B cell (primary cell): ENCODE results near the gene JKAMP. TPM values are rescaled to one million over a fixed set of nuclear protein-coding genes. Genes with fewer than 3 reads are reported as not detected.

Experiments
- ATAC-seq: fragments of 200-7000 bp; cut with Tn5 transposase; one replicate; pipeline ENCODE4 v1.10.0; 2021; ENCODE audit warnings: low read depth, mild to moderate bottlenecking, moderate number of reproducible peaks, moderate library complexity
- CTCF ChIA-PET: fragments of 350-600 bp; sonication (Branson Sonifier 250); formaldehyde crosslinking; loops from one replicate; lab custom pipeline; 2021; ENCODE audit warnings: antibody characterized with exemption, inconsistent platforms; lab: Charles Lee
- POLR2A ChIA-PET: fragments of 350-600 bp; sonication (Branson Sonifier 250); formaldehyde crosslinking; loops from one replicate; lab custom pipeline; 2021; ENCODE audit warnings: antibody characterized with exemption; lab: Charles Lee
- DNase-seq: peaks from one replicate; pipeline ENCODE4 v3.0.0; 2013
- H2AFZ ChIP-seq: 2 replicates; pipeline ENCODE4 v1.6.1; 2012; ENCODE audit warnings: mild to moderate bottlenecking, low read depth, low read length; ENCODE audit not compliant: insufficient read depth, poor library complexity, severe bottlenecking
- H3K27ac ChIP-seq, 2 donors: 1 replicate in 1 of 2; 2 replicates in 1 of 2; pipeline ENCODE4 v1.5.1; 2012 to 2013; ENCODE audit warnings: low read length in 2 of 2, mild to moderate bottlenecking in 2 of 2, moderate library complexity in 1 of 2
- H3K27me3 ChIP-seq, 4 experiments: fragments of 200-600 bp in 1 of 4; sonication (generic) in 1 of 4; replicated peaks in 1 of 4; 1 replicate in 2 of 4; 2 replicates in 2 of 4; pipeline versions ENCODE4 v1.6.1 to v1.7.0; 2013 to 2016; ENCODE audit warnings: low read length in 3 of 4, mild to moderate bottlenecking in 2 of 4, mixed read lengths in 1 of 4, moderate library complexity in 1 of 4; ENCODE audit not compliant: insufficient read depth in 4 of 4, control insufficient read depth in 3 of 4; ENCODE audit errors: control extremely low read depth in 1 of 4
- H3K36me3 ChIP-seq, 2 experiments: replicated peaks in 1 of 2; 1 replicate in 1 of 2; 2 replicates in 1 of 2; pipeline versions ENCODE4 v1.6.1 to v1.7.1; 2013; ENCODE audit warnings: low read length in 1 of 2; ENCODE audit not compliant: insufficient read depth in 2 of 2, control insufficient read depth in 1 of 2; ENCODE audit errors: control extremely low read depth in 1 of 2, extremely low read depth in 1 of 2
- H3K4me1 ChIP-seq, 2 donors: fragments of 200-600 bp in 1 of 2; sonication (generic) in 1 of 2; 1 replicate in 1 of 2; 2 replicates in 1 of 2; pipeline versions ENCODE4 v1.5.1 to v1.6.1; 2013 to 2017; ENCODE audit warnings: low read length in 2 of 2; ENCODE audit not compliant: control insufficient read depth in 2 of 2, insufficient read depth in 2 of 2
- H3K4me2 ChIP-seq: replicated peaks from 2 replicates; pipeline ENCODE3; 2012; ENCODE audit warnings: mild to moderate bottlenecking, low read depth, low read length; ENCODE audit not compliant: poor library complexity, severe bottlenecking
- H3K4me3 ChIP-seq, 5 experiments: fragments of 200-600 bp in 1 of 5; sonication (generic) in 1 of 5; 1 replicate in 3 of 5; 2 replicates in 2 of 5; pipeline versions ENCODE4 v1.5.1 to v1.7.0; 2011 to 2016; ENCODE audit warnings: low read length in 4 of 5, mild to moderate bottlenecking in 4 of 5, low read depth in 2 of 5, control low read depth in 1 of 5, moderate library complexity in 1 of 5; ENCODE audit not compliant: insufficient read depth in 1 of 5; ENCODE audit errors: control extremely low read depth in 1 of 5, extremely low read depth in 1 of 5
- H3K79me2 ChIP-seq: fragments of 200-600 bp; sonication (generic); one replicate; pipeline ENCODE4 v1.6.0; 2016; ENCODE audit warnings: low read length; ENCODE audit not compliant: control insufficient read depth, insufficient read depth
- H3K9ac ChIP-seq: fragments of 200-600 bp; sonication (generic); 2 replicates; pipeline ENCODE4 v1.6.1; 2017; ENCODE audit warnings: mild to moderate bottlenecking, low read length, moderate library complexity
- H3K9me3 ChIP-seq, 3 donors: one replicate each; pipeline versions ENCODE4 v1.6.1 to v1.7.1; 2013; ENCODE audit warnings: low read length in 2 of 3; ENCODE audit not compliant: control insufficient read depth in 2 of 3, insufficient read depth in 1 of 3; ENCODE audit errors: control extremely low read depth in 1 of 3
- H4K20me1 ChIP-seq: 2 replicates; pipeline ENCODE4 v1.6.0; 2012; ENCODE audit warnings: mild to moderate bottlenecking, low read length; ENCODE audit not compliant: insufficient read depth, control insufficient read depth, poor library complexity, severe bottlenecking
- H3K27ac Mint-ChIP-seq: one replicate; pipeline ENCODE4 v1.8.0; 2021; ENCODE audit warnings: mixed read lengths
- H3K27me3 Mint-ChIP-seq: one replicate; pipeline ENCODE4 v1.8.0; 2021; ENCODE audit warnings: mixed read lengths
- H3K4me1 Mint-ChIP-seq: one replicate; pipeline ENCODE4 v1.8.0; 2021; ENCODE audit warnings: mixed read lengths
- H3K4me3 Mint-ChIP-seq: one replicate; pipeline ENCODE4 v1.8.0; 2021; ENCODE audit warnings: mixed read lengths
- H3K9me3 Mint-ChIP-seq: one replicate; pipeline ENCODE4 v1.8.0; 2022; ENCODE audit warnings: mixed read lengths; ENCODE audit not compliant: insufficient read depth
- EZH2 ChIP-seq: IDR thresholded peaks from 2 replicates; pipeline ENCODE4 v1.6.1; 2012; ENCODE audit warnings: borderline replicate concordance, low read depth, mild to moderate bottlenecking, moderate library complexity, low read length; ENCODE audit not compliant: insufficient read depth, poor library complexity, severe bottlenecking
- WGBS: methylation state at CpG from one replicate; pipeline ENCODE4 v1.1.5; 2013; ENCODE audit warnings: missing lambda C conversion rate; ENCODE audit not compliant: insufficient coverage; 5-methylcytosine and 5-hydroxymethylcytosine counted together
- intact Hi-C: fragments of 100-400 bp; cut with micrococcal nuclease; formaldehyde crosslinking; loops from one replicate; pipeline ENCODE4 v1.10.0; 2022
- polyA plus RNA-seq: library from polyadenylated mRNA; depleted of rRNA; stranded (reverse); fragments of >200 nt; gene quantifications from 2 replicates; pipeline ENCODE4 v1.2.3, GENCODE V29; 2012
- total RNA-seq, 2 donors: library from RNA; stranded (reverse); fragments of 120-200 nt in 1 of 2; gene quantifications; 1 replicate in 1 of 2; 2 replicates in 1 of 2; pipeline versions ENCODE4 v1.2.3 to v1.2.4, GENCODE V29; 2013 to 2022
- TF ChIP-seq, protein P1 (sequence below): fragments of 200-600 bp; IDR thresholded peaks from one replicate; pipeline ENCODE4 v1.8.0; 2022; ENCODE audit warnings: antibody characterized with exemption, mild to moderate bottlenecking

The JKAMP gene
- total and polyA plus RNA-seq, 2 donors (not counting 1 experiment from before 2014, with no cell fraction given) = 30.3 to 32.3 TPM

DNA sequence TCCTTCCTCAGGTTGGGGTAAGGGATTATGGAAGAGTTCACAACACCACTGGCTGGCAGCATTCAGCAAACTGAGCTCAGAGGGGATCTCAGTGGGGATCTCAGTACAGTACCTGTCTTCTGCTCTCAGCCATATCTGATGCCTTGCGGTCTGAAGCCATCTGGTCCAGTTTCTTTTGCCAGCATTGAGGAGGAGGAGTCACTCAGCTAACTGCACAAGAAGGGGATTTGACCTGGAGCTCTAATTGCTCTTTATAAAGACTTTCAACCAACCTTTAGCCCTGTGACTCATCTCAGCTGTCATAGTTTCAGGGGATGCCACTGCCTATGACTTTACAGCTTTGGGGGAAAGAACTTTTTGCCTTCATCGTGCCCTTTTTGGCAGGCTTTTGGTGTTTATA, 44.9 kb downstream of the JKAMP start:
- Histone ChIP-seq H3K27ac (no peak overlapping the region), H3K27me3 (peaks cover 0 to 6% (median 3%) of the 10 kb centered on the region in 4 experiments), H3K36me3 (no peaks in the 10 kb centered on the region), H3K4me1 (no peaks in the 10 kb centered on the region), H3K9me3 (no peaks in the 10 kb centered on the region), H3K4me2 (no peak overlapping the region), H3K79me2 (no peaks in the 10 kb centered on the region), H2AFZ (no peak overlapping the region), H3K9ac (no peak overlapping the region), H4K20me1 (no peaks in the 10 kb centered on the region), H3K4me3 (no peak overlapping the region)
- DNase-seq (no peak), ATAC-seq (no peak)
- peaks cover 13% of the 10 kb centered on the region for H3K27me3 Mint-ChIP-seq
- intact Hi-C loops = no loop called here
- no peak overlapping the region for H3K27ac Mint-ChIP-seq
- no peak overlapping the region for H3K4me3 Mint-ChIP-seq
- CTCF ChIA-PET = no interaction called here
- POLR2A ChIA-PET = no interaction called here
- peaks cover 2% of the 10 kb centered on the region for H3K9me3 Mint-ChIP-seq
- no peaks in the 10 kb centered on the region for H3K4me1 Mint-ChIP-seq
- no CpG with 5 or more reads among the region's 2 CpGs for WGBS
- TF ChIP-seq, protein P1, sequence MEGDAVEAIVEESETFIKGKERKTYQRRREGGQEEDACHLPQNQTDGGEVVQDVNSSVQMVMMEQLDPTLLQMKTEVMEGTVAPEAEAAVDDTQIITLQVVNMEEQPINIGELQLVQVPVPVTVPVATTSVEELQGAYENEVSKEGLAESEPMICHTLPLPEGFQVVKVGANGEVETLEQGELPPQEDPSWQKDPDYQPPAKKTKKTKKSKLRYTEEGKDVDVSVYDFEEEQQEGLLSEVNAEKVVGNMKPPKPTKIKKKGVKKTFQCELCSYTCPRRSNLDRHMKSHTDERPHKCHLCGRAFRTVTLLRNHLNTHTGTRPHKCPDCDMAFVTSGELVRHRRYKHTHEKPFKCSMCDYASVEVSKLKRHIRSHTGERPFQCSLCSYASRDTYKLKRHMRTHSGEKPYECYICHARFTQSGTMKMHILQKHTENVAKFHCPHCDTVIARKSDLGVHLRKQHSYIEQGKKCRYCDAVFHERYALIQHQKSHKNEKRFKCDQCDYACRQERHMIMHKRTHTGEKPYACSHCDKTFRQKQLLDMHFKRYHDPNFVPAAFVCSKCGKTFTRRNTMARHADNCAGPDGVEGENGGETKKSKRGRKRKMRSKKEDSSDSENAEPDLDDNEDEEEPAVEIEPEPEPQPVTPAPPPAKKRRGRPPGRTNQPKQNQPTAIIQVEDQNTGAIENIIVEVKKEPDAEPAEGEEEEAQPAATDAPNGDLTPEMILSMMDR = no peak
- no peak for TF ChIP-seq EZH2

DNA sequence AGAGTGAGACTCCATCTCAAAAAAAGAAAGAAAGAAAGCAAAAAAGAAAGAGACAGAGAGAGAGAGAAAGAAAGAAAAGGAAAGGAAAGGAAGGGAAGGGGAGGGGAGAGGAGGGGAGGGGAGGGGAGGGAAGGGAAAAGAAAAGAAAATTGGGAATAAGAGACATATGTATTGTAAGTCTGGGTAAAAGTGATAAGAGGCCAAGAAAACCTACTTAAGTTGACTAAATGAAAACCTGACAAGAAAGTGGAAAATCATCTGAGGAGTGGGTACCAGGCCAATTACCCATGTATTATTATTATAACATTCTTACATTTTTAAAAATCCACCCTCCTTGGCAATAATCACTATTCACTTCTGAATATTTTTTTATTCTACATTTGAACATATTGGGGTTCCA, 46.0 kb downstream of the JKAMP start:
- Histone ChIP-seq H3K79me2 (no peaks in the 10 kb centered on the region), H4K20me1 (no peaks in the 10 kb centered on the region), H3K4me1 (no peaks in the 10 kb centered on the region), H3K36me3 (no peaks in the 10 kb centered on the region), H3K4me2 (no peak overlapping the region), H3K4me3 (no peak overlapping the region), H3K27ac (no peak overlapping the region), H2AFZ (no peak overlapping the region), H3K9me3 (no peaks in the 10 kb centered on the region), H3K27me3 (peaks cover 0 to 8% (median 3%) of the 10 kb centered on the region in 4 experiments), H3K9ac (no peak overlapping the region)
- no peak overlapping the region for H3K4me3 Mint-ChIP-seq
- intact Hi-C loops = no loop called here
- CTCF ChIA-PET = no interaction called here
- DNase-seq (no peak), ATAC-seq (no peak)
- no peaks in the 10 kb centered on the region for H3K4me1 Mint-ChIP-seq
- POLR2A ChIA-PET = no interaction called here
- H3K27ac Mint-ChIP-seq = no peak overlapping the region
- peaks cover 16% of the 10 kb centered on the region for H3K27me3 Mint-ChIP-seq
- H3K9me3 Mint-ChIP-seq = peaks cover 2% of the 10 kb centered on the region
- TF ChIP-seq, protein P1 = no peak
- TF ChIP-seq EZH2 = no peak
